ENCODE results near the gene SLC7A9. TPM values are rescaled to one million over a fixed set of nuclear protein-coding genes. Genes with fewer than 3 reads are reported as not detected.

The SLC7A9 gene
- total and polyA plus RNA-seq, 2 experiments from 2014 or later, result 0.19 TPM; not detected in 1

GRCh38 chr19:32917616-32917996, 48.0 kb upstream of the SLC7A9 start:
- no peak overlapping the region for H2AFZ ChIP-seq
- H4K20me1 ChIP-seq (replicated peaks; ENCODE audit: insufficient read depth), result no peaks in the 10 kb centered on the region
- H3K79me2 ChIP-seq (replicated peaks; ENCODE audit: insufficient read depth), result no peaks in the 10 kb centered on the region
- H3K9me2 ChIP-seq (ENCODE audit: insufficient read depth), result no peaks in the 10 kb centered on the region
- peaks cover 21% of the 10 kb centered on the region for H3K4me1 Mint-ChIP-seq
- peak; percentile 30 for DNase-seq (ENCODE audit: low spot score)
- H3K9me3 Mint-ChIP-seq, result no peaks in the 10 kb centered on the region
- no peaks in the 10 kb centered on the region for H3K27me3 Mint-ChIP-seq (ENCODE audit: insufficient read depth, low read depth, poor library complexity)
- H3K4me3 ChIP-seq, result no peak overlapping the region
- H3K27me3 ChIP-seq (ENCODE audit: insufficient read depth), result no peaks in the 10 kb centered on the region
- TF ChIP-seq NANOG (IDR thresholded peaks at IDR 0.05; ENCODE audit: borderline replicate concordance) (no peak), ZNF331 (CRISPR knock-in tag; IDR thresholded peaks at IDR 0.05; ENCODE audit: low read depth) (no peak)
- peaks cover 4% of the 10 kb centered on the region; the same call in 2 of the 3 replicates for H3K36me3 Mint-ChIP-seq (ENCODE audit: low read depth)
- no peak overlapping the region for H3K4me3 Mint-ChIP-seq
- no peaks in the 10 kb centered on the region; the same call in 1 of the 2 replicates for H3K36me3 ChIP-seq (ENCODE audit: insufficient read depth)
- peak overlapping the region; percentile 76 for H3K27ac ChIP-seq (ENCODE audit: low read depth)
- H3K4me2 ChIP-seq, result peak overlapping the region; percentile 8; the same call in 1 of the 2 replicates
- H3F3A ChIP-seq (replicated peaks; ENCODE audit: low read depth), result peaks cover 3% of the 10 kb centered on the region; the same call in 1 of the 2 replicates
- peak overlapping the region; percentile 32 for H3K27ac Mint-ChIP-seq
- peaks cover 20% of the 10 kb centered on the region for H3K4me1 ChIP-seq (ENCODE audit: insufficient read depth)
- peak; percentile 75 for ATAC-seq

GRCh38 chr19:32916969-32917615, 47.5 kb upstream of the SLC7A9 start:
- H3K27ac Mint-ChIP-seq, result peak overlapping the region; percentile 59; the same call in 1 of the 2 replicates
- H2AFZ ChIP-seq, result no peak overlapping the region
- H3K27ac ChIP-seq (ENCODE audit: low read depth), result 0 out of 2 replicates have a peak overlapping the region, but pooled peaks have one; percentile 29
- H3K79me2 ChIP-seq (replicated peaks; ENCODE audit: insufficient read depth), result no peaks in the 10 kb centered on the region
- no peaks in the 10 kb centered on the region for H3K27me3 Mint-ChIP-seq (ENCODE audit: insufficient read depth, low read depth, poor library complexity)
- H3K4me3 Mint-ChIP-seq, result no peak overlapping the region
- peaks cover 21% of the 10 kb centered on the region for H3K4me1 Mint-ChIP-seq
- H3K36me3 ChIP-seq (ENCODE audit: insufficient read depth), result no peaks in the 10 kb centered on the region; the same call in 1 of the 2 replicates
- no peaks in the 10 kb centered on the region for H4K20me1 ChIP-seq (replicated peaks; ENCODE audit: insufficient read depth)
- H3K4me1 ChIP-seq (ENCODE audit: insufficient read depth), result peaks cover 20% of the 10 kb centered on the region
- DNase-seq (ENCODE audit: low spot score) (peak; percentile 8), ATAC-seq (peak; percentile 54)
- H3K27me3 ChIP-seq (ENCODE audit: insufficient read depth), result no peaks in the 10 kb centered on the region
- H3K36me3 Mint-ChIP-seq (ENCODE audit: low read depth), result peaks cover 3% of the 10 kb centered on the region; the same call in 2 of the 3 replicates
- peaks cover 3% of the 10 kb centered on the region; the same call in 1 of the 2 replicates for H3F3A ChIP-seq (replicated peaks; ENCODE audit: low read depth)
- H3K9me2 ChIP-seq (ENCODE audit: insufficient read depth), result no peaks in the 10 kb centered on the region
- H3K4me3 ChIP-seq, result no peak overlapping the region
- no peaks in the 10 kb centered on the region for H3K9me3 Mint-ChIP-seq
- H3K4me2 ChIP-seq, result peak overlapping the region; percentile 8; the same call in 1 of the 2 replicates
- TF ChIP-seq REST (IDR thresholded peaks at IDR 0.05; ENCODE audit: unreplicated experiment) (no peak), CTCF (conservative IDR thresholded peaks at IDR 0.05; ENCODE audit: low read depth in 2 of 2) (no peak), ZNF462 (CRISPR knock-in tag; IDR thresholded peaks at IDR 0.05) (no peak), CREB1 (CRISPR knock-in tag; IDR thresholded peaks at IDR 0.05; ENCODE audit: low read depth) (no peak), EZH2 (IDR thresholded peaks at IDR 0.05; ENCODE audit: low read depth, unreplicated experiment) (no peak), NANOG (IDR thresholded peaks at IDR 0.05; ENCODE audit: borderline replicate concordance) (no peak), EZH2phosphoT487 (IDR thresholded peaks at IDR 0.05; ENCODE audit: unreplicated experiment) (no peak), ZNF114 (CRISPR knock-in tag; IDR thresholded peaks at IDR 0.05) (no peak)

Data from GM23338 (cell line).